Astrocyte (in vitro differentiated cells and primary cell): ENCODE measurements around the gene PLAC8. TPM values are rescaled to one million over a fixed set of nuclear protein-coding genes. Genes with fewer than 3 reads are reported as not detected.
A peak's percentile ranks its signal among the peaks of the same experiment; 100 is the strongest.

ENCODE experiments used
- DNase-seq: peaks from one replicate; pipeline ENCODE4 v3.0.0-alpha.2; 2010; ENCODE audit warnings: low read depth
- FAIRE-seq: peaks from 2 replicates; lab custom pipeline; 2011; peaks lifted over from hg19 to GRCh38; lab: Jason Lieb, UNC
- H2AFZ ChIP-seq: 2 replicates; pipeline ENCODE4 v1.6.0; 2012; ENCODE audit warnings: low read depth, low read length, inconsistent platforms
- H3K27ac ChIP-seq: 2 replicates; pipeline ENCODE4 v1.5.1; 2011; ENCODE audit warnings: low read depth, low read length, inconsistent platforms
- H3K27me3 ChIP-seq: 2 replicates; pipeline ENCODE4 v1.6.0; 2011; ENCODE audit warnings: low read length, inconsistent platforms; ENCODE audit not compliant: insufficient read depth
- H3K36me3 ChIP-seq: 2 replicates; pipeline ENCODE4 v1.5.1; 2011; ENCODE audit warnings: low read length, inconsistent platforms; ENCODE audit not compliant: insufficient read depth
- H3K4me1 ChIP-seq: 2 replicates; pipeline ENCODE4 v1.5.1; 2011; ENCODE audit warnings: low read length, inconsistent platforms; ENCODE audit not compliant: insufficient read depth
- H3K4me2 ChIP-seq: 2 replicates; pipeline ENCODE4 v1.6.0; 2012; ENCODE audit warnings: low read length, inconsistent platforms
- H3K4me3 ChIP-seq: 2 replicates; pipeline ENCODE4 v1.5.1; 2011; ENCODE audit warnings: low read depth, mild to moderate bottlenecking, low read length, inconsistent platforms; ENCODE audit not compliant: insufficient read depth
- H3K79me2 ChIP-seq: 2 replicates; pipeline ENCODE4 v1.6.0; 2012; ENCODE audit warnings: mild to moderate bottlenecking, low read length, inconsistent platforms; ENCODE audit not compliant: insufficient read depth
- H3K9ac ChIP-seq: 2 replicates; pipeline ENCODE4 v1.6.0; 2012; ENCODE audit warnings: mild to moderate bottlenecking, low read length, inconsistent platforms
- H3K9me3 ChIP-seq: 2 replicates; pipeline ENCODE4 v1.5.1; 2012; ENCODE audit warnings: low read depth, mild to moderate bottlenecking, low read length, inconsistent platforms; ENCODE audit not compliant: insufficient read depth
- H4K20me1 ChIP-seq: 2 replicates; pipeline ENCODE4 v1.6.0; 2012; ENCODE audit warnings: low read length, inconsistent platforms; ENCODE audit not compliant: insufficient read depth
- H3K27ac Mint-ChIP-seq: one replicate; pipeline ENCODE4 v1.8.0; 2021; ENCODE audit warnings: mild to moderate bottlenecking, mixed read lengths; ENCODE audit not compliant: unreplicated experiment
- H3K27me3 Mint-ChIP-seq: one replicate; pipeline ENCODE4 v1.8.0; 2021; ENCODE audit warnings: low read depth, mixed read lengths; ENCODE audit not compliant: unreplicated experiment
- H3K36me3 Mint-ChIP-seq: one replicate; pipeline ENCODE4 v1.8.0; 2021; ENCODE audit warnings: low read depth, mixed read lengths; ENCODE audit not compliant: unreplicated experiment
- H3K4me1 Mint-ChIP-seq: one replicate; pipeline ENCODE4 v1.8.0; 2021; ENCODE audit warnings: low read depth, mixed read lengths; ENCODE audit not compliant: unreplicated experiment
- H3K4me3 Mint-ChIP-seq: one replicate; pipeline ENCODE4 v1.8.0; 2021; ENCODE audit warnings: mild to moderate bottlenecking, moderate library complexity, mixed read lengths; ENCODE audit not compliant: unreplicated experiment
- H3K9me3 Mint-ChIP-seq: one replicate; pipeline ENCODE4 v1.8.0; 2021; ENCODE audit warnings: mild to moderate bottlenecking, mixed read lengths; ENCODE audit not compliant: unreplicated experiment
- CTCF ChIP-seq: IDR thresholded peaks from 2 replicates; pipeline ENCODE4 v1.5.1; 2011; ENCODE audit warnings: low read depth, mild to moderate bottlenecking, inconsistent platforms, low read length, moderate library complexity; ENCODE audit not compliant: insufficient read depth
- EZH2 ChIP-seq: IDR thresholded peaks from 2 replicates; pipeline ENCODE4 v1.6.1; 2012; ENCODE audit warnings: mild to moderate bottlenecking, low read length, inconsistent platforms; ENCODE audit not compliant: insufficient read depth
- total RNA-seq: library from RNA; stranded (reverse); gene quantifications from 2 replicates; pipeline ENCODE4 v1.2.1, GENCODE V29; 2021

PLAC8 gene
- total RNA-seq, 1 donor from 2014 or later: 27.8 TPM

GRCh38 chr4:83121246-83121645 lies 6.7 kb upstream of the PLAC8 start:
- no peak for FAIRE-seq
- no peak overlapping the region for H2AFZ ChIP-seq

GRCh38 chr4:83118869-83119268 lies 4.3 kb upstream of the PLAC8 start:
- Histone ChIP-seq H3K4me1 (peaks cover 8% of the 10 kb centered on the region), H3K79me2 (no peaks in the 10 kb centered on the region), H3K27ac (no peak overlapping the region), H4K20me1 (no peaks in the 10 kb centered on the region), H3K36me3 (no peaks in the 10 kb centered on the region), H3K4me2 (no peak overlapping the region), H2AFZ (no peak overlapping the region), H3K9ac (no peak overlapping the region), H3K4me3 (no peak overlapping the region), H3K27me3 (no peaks in the 10 kb centered on the region), H3K9me3 (no peaks in the 10 kb centered on the region)
- Mint-ChIP-seq H3K27me3 (no peaks in the 10 kb centered on the region), H3K27ac (no peak overlapping the region), H3K4me1 (peaks cover 20% of the 10 kb centered on the region), H3K36me3 (no peaks in the 10 kb centered on the region), H3K9me3 (peaks cover 3% of the 10 kb centered on the region), H3K4me3 (no peak overlapping the region)
- TF ChIP-seq CTCF: no peak
- no peak for TF ChIP-seq EZH2
- DNase-seq (no peak), FAIRE-seq (no peak)

More at GRCh38 chr4:83121246-83121645, 6.7 kb upstream of the PLAC8 start:
- no peak for TF ChIP-seq CTCF
- no peak for TF ChIP-seq EZH2
- Mint-ChIP-seq H3K36me3 (no peaks in the 10 kb centered on the region), H3K27me3 (no peaks in the 10 kb centered on the region), H3K4me3 (no peak overlapping the region), H3K27ac (no peak overlapping the region), H3K4me1 (peaks cover under 1% of the 10 kb centered on the region), H3K9me3 (peaks cover 6% of the 10 kb centered on the region)
- H4K20me1 ChIP-seq: no peaks in the 10 kb centered on the region
- H3K79me2 ChIP-seq: no peaks in the 10 kb centered on the region
- H3K4me3 ChIP-seq: no peak overlapping the region
- no peak overlapping the region for H3K27ac ChIP-seq
- no peaks in the 10 kb centered on the region for H3K36me3 ChIP-seq
- no peak overlapping the region for H3K4me2 ChIP-seq
- no peaks in the 10 kb centered on the region for H3K27me3 ChIP-seq
- no peak overlapping the region for H3K9ac ChIP-seq
- no peak for DNase-seq
- no peaks in the 10 kb centered on the region for H3K4me1 ChIP-seq
- H3K9me3 ChIP-seq: no peaks in the 10 kb centered on the region

- Mint-ChIP-seq H3K27ac (peak overlapping the region; percentile 94), H3K27me3 (no peaks in the 10 kb centered on the region)
- no peak for TF ChIP-seq CTCF
- no peak for TF ChIP-seq EZH2
These were observed 1.2 kb upstream of the PLAC8 start for GRCh38 chr4:83115656-83116285.

More at GRCh38 chr4:83115656-83116285, 1.2 kb upstream of the PLAC8 start:
- no peaks in the 10 kb centered on the region for H4K20me1 ChIP-seq
- H3K79me2 ChIP-seq: no peaks in the 10 kb centered on the region
- H3K9ac ChIP-seq: no peak overlapping the region
- no peaks in the 10 kb centered on the region for H3K27me3 ChIP-seq
- no peak for FAIRE-seq
- no peak overlapping the region for H3K4me3 ChIP-seq
- Mint-ChIP-seq H3K4me3 (no peak overlapping the region), H3K4me1 (peaks cover 37% of the 10 kb centered on the region), H3K9me3 (no peaks in the 10 kb centered on the region), H3K36me3 (no peaks in the 10 kb centered on the region)
- H3K27ac ChIP-seq: no peak overlapping the region
- no peak overlapping the region for H2AFZ ChIP-seq
- peaks cover 8% of the 10 kb centered on the region for H3K4me1 ChIP-seq
- no peak for DNase-seq
- no peaks in the 10 kb centered on the region for H3K9me3 ChIP-seq
- H3K4me2 ChIP-seq: no peak overlapping the region
- H3K36me3 ChIP-seq: no peaks in the 10 kb centered on the region
